Measurements from ENCODE around the gene KRTAP12-4.
"Not testable (repeated sequence)": the region's sequence is repeated elsewhere in the genome, so short reads cannot be mapped to it uniquely, and the experiment has no call there.

KRTAP12-4 gene

DNA sequence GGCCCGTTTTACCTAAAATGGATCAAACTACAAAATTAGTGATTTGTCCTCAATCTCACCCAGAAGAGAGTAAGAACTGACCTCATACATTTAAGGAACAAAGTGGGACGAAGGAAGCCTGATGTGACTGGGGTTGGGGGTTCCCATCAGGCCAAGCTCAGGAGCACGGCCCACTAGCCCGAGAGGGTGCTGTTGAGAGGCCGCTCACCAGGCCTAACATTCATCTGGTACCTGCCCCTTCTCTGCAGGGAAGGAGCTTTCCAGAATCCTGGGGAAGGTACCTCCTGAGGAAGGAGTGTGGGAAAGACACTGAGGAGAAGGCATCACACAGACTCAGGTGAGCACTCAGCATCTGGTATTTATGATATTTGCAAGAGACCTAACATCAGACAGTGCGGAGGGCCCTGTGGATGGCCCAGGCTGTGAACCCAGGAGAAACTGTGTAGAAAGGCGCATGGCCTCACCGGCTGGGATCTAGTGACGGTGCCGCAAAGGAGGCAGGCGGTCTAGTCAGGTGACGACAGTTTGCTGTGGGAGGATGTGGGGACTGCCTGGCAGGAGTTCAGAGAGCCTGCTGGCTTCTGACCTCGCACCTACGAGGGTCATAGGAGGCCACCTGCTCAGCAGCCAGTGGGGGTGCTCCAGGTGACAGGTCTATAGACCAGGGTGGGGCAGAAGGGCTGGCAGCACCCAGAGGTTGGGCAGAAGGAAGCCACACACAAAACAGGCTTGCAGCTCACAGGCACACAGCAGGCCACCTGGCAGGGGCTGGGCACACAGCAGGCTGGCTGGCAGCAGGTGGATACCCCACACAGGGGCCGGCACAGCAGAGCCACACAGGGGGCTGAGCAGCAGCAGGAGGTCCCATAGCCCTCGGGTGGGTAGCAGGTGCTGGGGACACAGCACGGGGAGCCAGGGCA is 543 bp downstream of the KRTAP12-4 start:
- H3K27me3 ChIP-seq (ENCODE audit: control insufficient read depth, insufficient read depth, low read length): no peaks in the 10 kb centered on the region
- H3K27ac ChIP-seq (ENCODE audit: low read depth, low read length): no peak overlapping the region

DNA sequence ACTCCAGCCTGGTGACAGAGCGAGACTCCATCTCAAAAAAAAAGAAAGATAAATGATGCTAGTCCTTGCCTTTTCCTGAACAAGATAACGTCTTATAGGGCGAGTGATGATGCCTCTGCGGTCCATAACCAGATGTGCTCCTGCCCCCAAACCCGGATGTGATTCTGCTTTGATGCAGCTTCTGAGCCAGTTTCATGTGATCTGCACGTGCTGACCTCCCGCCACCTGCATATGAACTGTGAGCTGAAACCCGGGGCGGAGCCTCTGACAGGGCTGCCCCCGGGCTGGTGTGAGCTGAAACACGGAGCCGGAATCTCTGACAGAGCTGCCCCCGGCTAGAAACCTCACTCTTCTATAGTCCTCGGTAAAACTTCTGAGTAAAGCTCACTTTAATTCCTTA is 1.3 kb downstream of the KRTAP12-4 start:
- H3K27ac ChIP-seq (ENCODE audit: low read depth, low read length): no peak overlapping the region
- H3K4me3 ChIP-seq (ENCODE audit: low read depth, low read length): no peak overlapping the region
- H3K4me1 ChIP-seq (ENCODE audit: control insufficient read depth, insufficient read depth, low read length): no peaks in the 10 kb centered on the region
- H3K9me3 ChIP-seq (ENCODE audit: control insufficient read depth, insufficient read depth, low read depth, low read length): no peaks in the 10 kb centered on the region
- no peaks in the 10 kb centered on the region for H3K27me3 ChIP-seq (ENCODE audit: control insufficient read depth, insufficient read depth, low read length)
- no peaks in the 10 kb centered on the region for H3K36me3 ChIP-seq (ENCODE audit: control insufficient read depth, insufficient read depth, low read length)
- no peak overlapping the region for H3K9ac ChIP-seq (ENCODE audit: low read length)

More for the DNA sequence above, 543 bp downstream of the KRTAP12-4 start:
- H3K4me1 ChIP-seq (ENCODE audit: control insufficient read depth, insufficient read depth, low read length): peaks cover 5% of the 10 kb centered on the region
- no peaks in the 10 kb centered on the region for H3K9me3 ChIP-seq (ENCODE audit: control insufficient read depth, insufficient read depth, low read depth, low read length)
- no peak overlapping the region for H3K4me3 ChIP-seq (ENCODE audit: low read depth, low read length)
- no peak overlapping the region for H3K9ac ChIP-seq (ENCODE audit: low read length)
- H3K36me3 ChIP-seq (ENCODE audit: control insufficient read depth, insufficient read depth, low read length): no peaks in the 10 kb centered on the region

DNA sequence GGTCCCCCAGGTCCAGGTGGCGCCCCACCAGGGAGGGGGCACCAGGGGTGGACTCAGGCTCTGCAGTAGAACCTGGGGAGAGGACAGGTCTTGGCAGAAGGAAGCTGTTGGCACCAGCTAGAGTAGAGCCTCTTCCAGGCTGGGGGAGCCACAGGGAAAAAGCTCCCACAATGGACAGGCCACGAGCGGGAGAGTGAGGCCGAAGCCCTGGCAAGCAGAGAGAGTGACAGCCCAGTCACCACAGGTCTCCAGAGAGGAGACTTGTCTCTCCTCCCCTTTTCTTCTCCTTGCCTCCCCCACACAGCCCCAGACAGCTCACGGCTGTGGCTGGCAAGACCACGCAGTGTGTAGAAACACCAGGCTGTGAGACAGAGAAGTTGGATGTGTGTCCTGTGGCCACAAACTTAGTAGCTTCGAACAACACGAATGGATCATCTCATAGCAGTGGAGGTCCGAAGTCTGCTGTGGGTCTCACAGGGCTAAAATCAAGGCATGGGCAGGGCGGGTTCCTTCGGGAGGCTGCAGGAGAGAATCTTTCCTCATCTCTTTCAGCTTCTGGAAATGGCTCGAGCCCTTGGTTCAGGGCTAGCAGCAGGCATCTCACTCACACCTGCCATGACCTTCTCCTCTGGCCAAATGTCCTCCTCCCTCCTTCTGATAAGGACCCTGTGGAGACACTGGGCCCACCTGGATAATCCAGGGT is 3.3 kb downstream of the KRTAP12-4 start:
- Histone ChIP-seq H3K36me3 (ENCODE audit: control insufficient read depth, insufficient read depth, low read length) (no peaks in the 10 kb centered on the region), H3K9me3 (ENCODE audit: control insufficient read depth, insufficient read depth, low read depth, low read length) (no peaks in the 10 kb centered on the region), H3K9ac (ENCODE audit: low read length) (no peak overlapping the region), H3K27ac (ENCODE audit: low read depth, low read length) (no peak overlapping the region), H3K4me1 (ENCODE audit: control insufficient read depth, insufficient read depth, low read length) (peaks cover 9% of the 10 kb centered on the region), H3K27me3 (ENCODE audit: control insufficient read depth, insufficient read depth, low read length) (no peaks in the 10 kb centered on the region), H3K4me3 (ENCODE audit: low read depth, low read length) (no peak overlapping the region)

DNA sequence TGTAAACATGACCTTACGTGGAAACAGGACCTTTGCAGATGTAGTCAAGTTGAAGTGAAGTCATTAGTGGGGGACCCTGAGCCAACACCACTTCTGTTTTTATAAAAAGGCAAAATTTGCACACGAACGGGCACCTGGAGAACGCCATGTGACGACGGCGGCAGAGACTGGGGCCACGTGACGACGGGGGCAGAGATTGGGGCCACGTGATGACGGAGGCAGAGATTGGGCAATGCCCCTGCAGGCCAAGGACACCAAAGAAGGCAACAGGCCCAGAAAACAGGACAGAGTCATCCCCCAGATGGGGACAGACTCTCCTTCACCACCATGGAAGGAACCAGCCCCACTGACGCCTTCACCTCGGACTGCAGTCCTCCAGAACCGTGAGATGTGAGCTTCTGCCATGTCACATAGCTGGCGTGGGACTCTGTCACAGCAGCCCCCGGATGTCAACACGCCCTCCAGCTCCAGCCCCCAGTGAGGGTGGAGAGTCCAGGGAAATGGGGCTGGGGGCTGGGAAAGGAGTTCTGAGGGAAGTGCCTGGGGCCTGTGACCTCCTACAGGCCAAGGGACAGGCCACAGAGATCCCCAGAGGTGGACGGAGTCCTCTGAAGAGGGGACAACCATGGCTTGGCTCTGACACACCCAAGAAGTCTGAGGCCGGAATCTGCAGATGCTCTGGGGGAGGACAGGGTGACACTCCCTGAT is 4.0 kb downstream of the KRTAP12-4 start:
- H3K27ac ChIP-seq (ENCODE audit: low read depth, low read length): no peak overlapping the region
- peaks cover 9% of the 10 kb centered on the region for H3K4me1 ChIP-seq (ENCODE audit: control insufficient read depth, insufficient read depth, low read length)
- H3K9me3 ChIP-seq (ENCODE audit: control insufficient read depth, insufficient read depth, low read depth, low read length): peaks cover under 1% of the 10 kb centered on the region; the same call in 1 of the 2 replicates
- no peaks in the 10 kb centered on the region for H3K36me3 ChIP-seq (ENCODE audit: control insufficient read depth, insufficient read depth, low read length)
- no peak overlapping the region for H3K4me3 ChIP-seq (ENCODE audit: low read depth, low read length)
- H3K9ac ChIP-seq (ENCODE audit: low read length): no peak overlapping the region
- no peaks in the 10 kb centered on the region for H3K27me3 ChIP-seq (ENCODE audit: control insufficient read depth, insufficient read depth, low read length)

DNA sequence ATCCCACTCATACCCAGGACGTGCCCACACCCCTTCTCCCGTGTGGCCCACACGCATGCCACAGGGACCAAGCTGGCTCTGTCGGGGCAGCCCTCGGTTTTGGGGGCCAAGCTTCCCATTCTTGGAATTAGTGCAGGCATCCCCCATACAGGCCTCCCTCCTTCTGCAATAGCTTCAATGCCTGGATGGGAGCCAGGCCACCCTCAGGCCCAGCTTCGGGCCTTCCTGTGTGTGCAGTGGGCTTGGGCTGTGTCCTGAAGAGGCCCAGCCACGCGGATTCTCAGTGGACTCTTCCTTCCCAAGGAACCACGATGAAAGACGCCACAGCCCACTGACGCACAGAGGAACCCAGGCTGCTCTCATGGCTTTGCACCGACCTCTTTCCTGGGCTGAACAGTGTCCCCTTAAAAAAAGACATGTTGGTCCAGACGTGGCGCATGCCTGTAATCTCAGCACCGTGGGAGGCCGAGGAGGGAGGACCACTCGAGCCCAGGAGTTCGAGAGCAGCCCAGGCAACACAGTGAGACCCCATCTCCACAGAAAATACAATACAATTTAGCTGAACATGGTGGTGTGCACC is 4.8 kb downstream of the KRTAP12-4 start:
- H3K27ac ChIP-seq (ENCODE audit: low read depth, low read length): no peak overlapping the region
- H3K4me1 ChIP-seq (ENCODE audit: control insufficient read depth, insufficient read depth, low read length): peaks cover 9% of the 10 kb centered on the region
- H3K27me3 ChIP-seq (ENCODE audit: control insufficient read depth, insufficient read depth, low read length): no peaks in the 10 kb centered on the region
- peaks cover 5% of the 10 kb centered on the region; the same call in 1 of the 2 replicates for H3K9me3 ChIP-seq (ENCODE audit: control insufficient read depth, insufficient read depth, low read depth, low read length)
- H3K9ac ChIP-seq (ENCODE audit: low read length): no peak overlapping the region
- H3K36me3 ChIP-seq (ENCODE audit: control insufficient read depth, insufficient read depth, low read length): no peaks in the 10 kb centered on the region
- no peak overlapping the region for H3K4me3 ChIP-seq (ENCODE audit: low read depth, low read length)

DNA sequence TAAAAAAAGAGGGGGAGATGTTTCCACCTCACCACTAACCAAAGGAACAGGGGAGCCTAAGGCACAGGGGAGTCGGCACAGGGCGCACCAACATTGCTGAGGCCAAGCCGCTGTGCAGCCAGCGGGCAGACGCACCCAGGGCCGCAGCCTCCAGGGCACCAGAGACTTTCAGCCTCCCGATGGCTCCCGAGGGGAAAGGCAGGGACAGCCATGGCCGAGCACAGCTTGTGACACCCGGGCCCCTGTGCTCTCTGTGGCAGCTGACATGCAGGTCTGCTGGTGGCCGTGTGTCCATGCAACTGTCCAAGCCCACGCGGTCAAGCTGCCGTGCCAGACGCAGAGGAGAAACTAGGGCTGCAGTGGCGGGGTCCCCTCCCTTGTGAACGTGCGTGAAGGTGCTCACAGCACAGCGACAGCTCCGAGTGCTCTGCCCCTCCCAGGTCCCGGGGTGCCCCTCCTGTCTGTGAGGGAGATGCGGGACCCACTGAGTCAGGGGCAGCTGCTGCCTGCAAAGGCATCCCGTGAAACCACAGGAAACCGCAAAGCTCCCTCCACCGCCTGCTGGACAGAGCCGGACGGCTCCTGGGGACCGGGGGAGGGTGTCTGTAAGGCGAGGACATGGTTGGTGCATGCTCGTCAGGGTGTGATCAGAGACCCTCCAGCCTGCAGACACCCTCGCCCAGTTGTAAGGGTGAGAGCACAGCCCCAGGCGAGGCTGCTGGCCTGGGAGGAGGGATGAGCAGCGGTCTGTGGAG is 5.7 kb downstream of the KRTAP12-4 start:
- no peaks in the 10 kb centered on the region for H3K36me3 ChIP-seq (ENCODE audit: control insufficient read depth, insufficient read depth, low read length)
- H3K27me3 ChIP-seq (ENCODE audit: control insufficient read depth, insufficient read depth, low read length): no peaks in the 10 kb centered on the region
- no peak overlapping the region for H3K27ac ChIP-seq (ENCODE audit: low read depth, low read length)
- no peak overlapping the region for H3K4me3 ChIP-seq (ENCODE audit: low read depth, low read length)
- peaks cover 11% of the 10 kb centered on the region for H3K9me3 ChIP-seq (ENCODE audit: control insufficient read depth, insufficient read depth, low read depth, low read length)
- peaks cover 9% of the 10 kb centered on the region for H3K4me1 ChIP-seq (ENCODE audit: control insufficient read depth, insufficient read depth, low read length)
- H3K9ac ChIP-seq (ENCODE audit: low read length): no peak overlapping the region

DNA sequence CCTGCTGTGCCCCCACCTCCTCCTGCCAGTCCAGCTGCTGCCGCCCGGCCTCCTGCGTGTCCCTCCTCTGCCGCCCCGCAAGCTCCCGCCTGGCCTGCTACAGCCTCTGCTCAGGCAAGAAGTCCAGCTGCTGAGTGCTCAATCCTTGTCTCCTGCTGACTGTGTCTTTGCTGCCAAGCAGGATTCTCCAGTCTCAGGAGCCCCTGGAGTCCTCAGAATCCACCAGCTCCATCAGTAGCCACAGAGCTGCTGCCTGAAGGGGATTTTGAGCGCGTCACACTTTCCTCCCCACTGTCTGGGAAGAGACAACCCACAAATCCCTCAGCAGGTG is 7.3 kb downstream of the KRTAP12-4 start:
- Histone ChIP-seq H3K4me1 (ENCODE audit: control insufficient read depth, insufficient read depth, low read length) (peaks cover 9% of the 10 kb centered on the region), H3K27me3 (ENCODE audit: control insufficient read depth, insufficient read depth, low read length) (no peaks in the 10 kb centered on the region), H3K36me3 (ENCODE audit: control insufficient read depth, insufficient read depth, low read length) (no peaks in the 10 kb centered on the region), H3K9ac (ENCODE audit: low read length) (no peak overlapping the region), H3K9me3 (ENCODE audit: control insufficient read depth, insufficient read depth, low read depth, low read length) (peaks cover 16% of the 10 kb centered on the region), H3K27ac (ENCODE audit: low read depth, low read length) (no peak overlapping the region), H3K4me3 (ENCODE audit: low read depth, low read length) (no peak overlapping the region)

DNA sequence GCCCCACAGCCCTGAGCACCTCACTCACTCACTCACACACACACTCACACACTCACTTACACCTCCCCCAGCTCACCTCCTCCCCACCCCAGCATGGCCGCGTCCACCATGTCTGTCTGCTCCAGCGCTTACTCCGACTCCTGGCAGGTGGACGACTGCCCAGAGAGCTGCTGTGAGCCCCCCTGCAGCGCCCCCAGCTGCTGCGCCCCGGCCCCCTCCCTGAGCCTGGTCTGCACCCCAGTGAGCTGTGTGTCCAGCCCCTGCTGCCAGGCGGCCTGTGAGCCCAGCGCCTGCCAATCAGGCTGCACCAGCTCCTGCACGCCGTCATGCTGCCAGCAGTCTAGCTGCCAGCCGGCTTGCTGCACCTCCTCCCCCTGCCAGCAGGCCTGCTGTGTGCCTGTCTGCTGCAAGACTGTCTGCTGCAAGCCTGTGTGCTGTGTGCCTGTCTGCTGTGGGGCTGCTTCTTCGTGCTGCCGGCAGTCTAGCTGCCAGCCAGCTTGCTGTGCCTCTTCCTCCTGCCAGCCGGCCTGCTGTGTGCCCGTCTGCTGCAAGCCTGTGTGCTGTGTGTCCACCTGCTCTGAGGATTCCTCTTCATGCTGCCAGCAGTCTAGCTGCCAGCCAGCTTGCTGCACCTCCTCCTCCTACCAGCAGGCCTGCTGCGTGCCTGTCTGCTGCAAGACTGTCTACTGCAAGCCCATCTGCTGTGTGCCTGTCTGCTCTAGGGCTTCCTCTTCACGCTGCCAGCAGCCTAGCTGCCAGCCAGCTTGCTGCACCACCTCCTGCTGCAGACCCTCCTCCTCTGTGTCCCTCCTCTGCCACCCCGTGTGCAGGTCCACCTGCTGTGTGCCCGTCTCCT is 7.9 kb downstream of the KRTAP12-4 start, which contains the start of gene KRTAP10-11:
TSS of gene KRTAP10-11 (plus strand) at position 49 of the 856 bp plus-strand sequence. CDS start at position 94, 45 bp downstream.
- not testable (repeated sequence) for H3K4me3 ChIP-seq (ENCODE audit: low read depth, low read length); H3K4me1 ChIP-seq (ENCODE audit: control insufficient read depth, insufficient read depth, low read length); H3K36me3 ChIP-seq (ENCODE audit: control insufficient read depth, insufficient read depth, low read length); H3K27ac ChIP-seq (ENCODE audit: low read depth, low read length); H3K27me3 ChIP-seq (ENCODE audit: control insufficient read depth, insufficient read depth, low read length); H3K9ac ChIP-seq (ENCODE audit: low read length)
- peaks cover 16% of the 10 kb centered on the region for H3K9me3 ChIP-seq (ENCODE audit: control insufficient read depth, insufficient read depth, low read depth, low read length)

DNA sequence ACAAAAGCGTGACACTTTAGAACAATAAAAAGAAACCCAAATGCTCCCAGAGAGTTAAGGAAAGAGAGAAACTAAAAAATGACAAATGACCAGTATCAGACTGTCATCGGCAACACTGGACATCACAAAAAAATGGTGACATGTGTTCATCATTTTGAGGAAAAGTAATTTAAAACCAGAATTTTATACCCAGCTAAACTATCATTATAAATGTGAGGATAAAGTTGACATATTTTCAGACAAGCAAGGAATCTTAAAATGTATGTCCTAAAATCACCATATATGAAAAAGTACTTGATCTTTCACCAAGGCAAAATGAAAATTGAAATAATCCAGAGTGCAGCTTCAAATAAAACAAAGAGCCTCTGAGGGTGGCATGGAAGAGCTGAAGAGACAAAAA is 9.6 kb downstream of the KRTAP12-4 start:
- Histone ChIP-seq H3K36me3 (ENCODE audit: control insufficient read depth, insufficient read depth, low read length) (no peaks in the 10 kb centered on the region), H3K27ac (ENCODE audit: low read depth, low read length) (no peak overlapping the region), H3K9ac (ENCODE audit: low read length) (no peak overlapping the region), H3K4me1 (ENCODE audit: control insufficient read depth, insufficient read depth, low read length) (peaks cover 9% of the 10 kb centered on the region), H3K9me3 (ENCODE audit: control insufficient read depth, insufficient read depth, low read depth, low read length) (peaks cover 23% of the 10 kb centered on the region), H3K4me3 (ENCODE audit: low read depth, low read length) (no peak overlapping the region), H3K27me3 (ENCODE audit: control insufficient read depth, insufficient read depth, low read length) (no peaks in the 10 kb centered on the region)
